HG03571 (cell line): Measurements from ENCODE around the gene RPS16.

ENCODE experiments used
- ATAC-seq: cut with Tn5 transposase; IDR thresholded peaks from one replicate; pipeline ENCODE4 v1.9.1; 2021; ENCODE audit not compliant: unreplicated experiment

Gene RPS16

DNA sequence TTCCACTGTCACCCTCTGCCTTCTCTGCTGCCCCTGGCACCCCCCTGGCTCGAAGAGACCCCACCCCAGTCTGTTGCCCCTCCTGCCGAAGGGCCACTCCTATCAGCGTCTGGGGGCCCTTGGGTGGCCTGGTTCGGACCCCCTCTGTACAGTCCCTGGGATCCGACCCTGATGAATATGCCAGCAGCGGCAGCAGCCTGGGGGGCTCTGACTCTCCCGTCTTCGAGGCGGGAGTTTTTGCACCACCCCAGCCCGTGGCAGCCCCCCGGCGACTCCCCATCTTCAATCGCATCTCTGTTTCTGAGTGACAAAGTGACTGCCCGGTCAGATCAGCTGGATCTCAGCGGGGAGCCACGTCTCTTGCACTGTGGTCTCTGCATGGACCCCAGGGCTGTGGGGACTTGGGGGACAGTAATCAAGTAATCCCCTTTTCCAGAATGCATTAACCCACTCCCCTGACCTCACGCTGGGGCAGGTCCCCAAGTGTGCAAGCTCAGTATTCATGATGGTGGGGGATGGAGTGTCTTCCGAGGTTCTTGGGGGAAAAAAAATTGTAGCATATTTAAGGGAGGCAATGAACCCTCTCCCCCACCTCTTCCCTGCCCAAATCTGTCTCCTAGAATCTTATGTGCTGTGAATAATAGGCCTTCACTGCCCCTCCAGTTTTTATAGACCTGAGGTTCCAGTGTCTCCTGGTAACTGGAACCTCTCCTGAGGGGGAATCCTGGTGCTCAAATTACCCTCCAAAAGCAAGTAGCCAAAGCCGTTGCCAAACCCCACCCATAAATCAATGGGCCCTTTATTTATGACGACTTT lies 27.1 kb downstream of the RPS16 start:
- ATAC-seq: no peak

DNA sequence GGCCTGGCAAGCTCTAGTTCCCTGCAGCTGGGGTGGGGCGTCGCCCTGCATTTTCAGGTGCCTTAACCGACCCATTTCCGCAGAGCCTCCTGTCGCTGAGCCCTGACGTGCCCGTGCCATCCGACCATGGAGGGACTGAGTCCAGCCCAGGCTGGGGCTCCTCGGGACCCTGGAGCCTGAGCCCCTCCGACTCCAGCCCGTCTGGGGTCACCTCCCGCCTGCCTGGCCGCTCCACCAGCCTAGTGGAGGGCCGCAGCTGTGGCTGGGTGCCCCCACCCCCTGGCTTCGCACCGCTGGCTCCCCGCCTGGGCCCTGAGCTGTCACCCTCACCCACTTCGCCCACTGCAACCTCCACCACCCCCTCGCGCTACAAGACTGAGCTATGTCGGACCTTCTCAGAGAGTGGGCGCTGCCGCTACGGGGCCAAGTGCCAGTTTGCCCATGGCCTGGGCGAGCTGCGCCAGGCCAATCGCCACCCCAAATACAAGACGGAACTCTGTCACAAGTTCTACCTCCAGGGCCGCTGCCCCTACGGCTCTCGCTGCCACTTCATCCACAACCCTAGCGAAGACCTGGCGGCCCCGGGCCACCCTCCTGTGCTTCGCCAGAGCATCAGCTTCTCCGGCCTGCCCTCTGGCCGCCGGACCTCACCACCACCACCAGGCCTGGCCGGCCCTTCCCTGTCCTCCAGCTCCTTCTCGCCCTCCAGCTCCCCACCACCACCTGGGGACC lies 27.9 kb downstream of the RPS16 start:
- ATAC-seq: no peak

DNA sequence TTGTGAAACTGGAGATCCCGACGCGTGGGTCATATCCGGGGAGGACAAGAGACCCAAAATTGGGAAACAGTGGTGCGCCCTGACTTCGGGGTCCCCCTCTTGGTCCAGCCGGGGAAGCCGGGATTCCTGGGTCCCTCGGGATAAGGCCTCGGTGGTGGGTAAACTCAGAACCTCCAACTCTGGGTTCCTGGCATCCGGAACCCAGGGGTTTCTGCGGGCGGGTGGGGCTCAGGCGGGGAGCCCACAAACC lies 28.4 kb downstream of the RPS16 start:
- no peak for ATAC-seq

DNA sequence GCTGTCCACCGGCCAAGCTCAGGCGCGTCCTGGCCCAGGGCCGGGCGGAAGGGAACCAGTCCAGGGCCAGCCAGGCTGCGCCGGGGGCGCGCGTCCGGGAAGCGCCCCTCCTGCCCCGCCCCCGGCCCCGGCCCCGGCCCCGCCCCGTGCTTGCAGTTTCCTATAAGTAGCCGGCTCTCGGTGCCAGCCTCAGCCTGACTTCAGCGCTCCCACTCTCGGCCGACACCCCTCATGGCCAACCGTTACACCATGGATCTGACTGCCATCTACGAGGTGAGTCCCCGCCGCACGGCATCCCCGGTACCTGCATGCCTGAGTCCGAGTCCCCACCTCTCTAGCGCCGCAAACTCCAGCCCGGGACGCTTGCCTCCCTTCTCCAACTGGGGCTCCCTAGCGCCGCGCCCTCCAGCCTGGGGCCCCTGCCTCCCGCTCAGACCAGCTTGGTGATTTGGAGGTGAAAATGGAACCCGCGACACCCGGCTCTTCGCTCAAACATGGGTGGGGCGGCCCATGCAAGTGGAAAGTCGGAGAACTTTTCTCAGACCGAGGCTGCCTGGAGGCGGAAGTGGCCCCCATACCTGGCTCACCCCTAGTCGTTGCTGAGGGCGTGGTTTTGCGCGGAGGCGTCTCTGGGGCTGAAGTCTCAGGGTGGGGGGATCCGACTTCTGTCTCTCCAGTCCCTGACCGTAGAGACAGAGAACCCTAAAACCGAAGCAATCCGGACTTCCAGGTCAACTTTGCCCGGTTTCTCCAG lies 28.9 kb downstream of the RPS16 start, which contains the start of gene ZFP36:
Gene ZFP36, plus strand, starts transcription at position 192 of the 754 bp plus-strand sequence. Its CDS starts 58 bp downstream, at position 250.
- ATAC-seq: no peak

GRCh38 chr19:39405958-39406655 lies 29.6 kb downstream of the RPS16 start:
- ATAC-seq: no peak

- no peak for ATAC-seq
Measured at GRCh38 chr19:39405261-39405957, 30.3 kb downstream of the RPS16 start.

DNA sequence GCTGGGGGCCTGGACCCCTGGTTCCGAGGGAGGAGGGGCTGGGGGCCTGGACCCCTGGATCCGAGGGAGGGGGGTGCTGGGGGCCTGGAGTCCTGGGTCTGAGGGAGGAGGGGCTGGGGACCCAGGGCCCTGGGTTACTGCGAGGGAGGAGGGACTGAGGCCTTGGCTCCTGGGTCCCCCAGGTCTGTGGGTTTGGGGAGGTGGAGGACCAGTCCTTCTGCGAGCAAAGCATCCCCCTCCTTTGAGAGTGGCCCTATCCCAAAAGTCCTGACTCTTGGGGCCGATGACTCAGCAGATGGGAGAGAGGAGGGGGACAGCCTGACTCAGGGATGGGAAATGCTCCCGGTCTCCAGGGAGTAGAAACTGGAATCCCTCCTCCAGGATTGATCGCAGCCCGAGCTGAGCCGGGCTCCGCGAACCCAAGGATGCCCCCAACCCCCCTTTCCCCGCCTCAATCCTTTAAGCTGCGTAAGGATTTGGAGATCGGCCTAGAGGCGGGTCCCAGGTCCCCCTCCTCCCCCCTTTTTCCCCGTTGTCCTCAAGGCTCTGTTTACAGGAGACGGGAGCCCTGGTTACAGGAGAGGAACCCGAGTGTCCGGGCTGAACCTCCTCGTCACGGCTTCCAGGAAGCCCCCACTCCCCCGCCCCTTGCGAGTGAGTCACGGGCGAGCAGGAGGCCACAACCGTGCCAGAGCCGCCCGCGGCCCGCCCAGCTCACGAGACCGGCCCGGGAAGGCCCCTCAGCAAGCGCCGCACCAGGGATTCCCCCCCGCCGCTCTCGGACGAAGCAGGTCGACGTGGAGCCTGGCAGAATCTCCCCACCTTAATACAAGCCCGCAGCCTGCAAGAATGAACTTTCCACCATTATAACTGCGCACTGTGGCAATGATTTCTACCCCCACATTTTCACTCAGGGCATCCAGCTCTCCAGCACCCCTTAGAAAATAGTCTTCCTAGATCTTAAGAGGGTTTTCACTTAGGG lies 32.1 kb downstream of the RPS16 start:
- ATAC-seq: no peak

GRCh38 chr19:39402346-39403300 lies 33.1 kb downstream of the RPS16 start:
- ATAC-seq: peak; percentile 21

DNA sequence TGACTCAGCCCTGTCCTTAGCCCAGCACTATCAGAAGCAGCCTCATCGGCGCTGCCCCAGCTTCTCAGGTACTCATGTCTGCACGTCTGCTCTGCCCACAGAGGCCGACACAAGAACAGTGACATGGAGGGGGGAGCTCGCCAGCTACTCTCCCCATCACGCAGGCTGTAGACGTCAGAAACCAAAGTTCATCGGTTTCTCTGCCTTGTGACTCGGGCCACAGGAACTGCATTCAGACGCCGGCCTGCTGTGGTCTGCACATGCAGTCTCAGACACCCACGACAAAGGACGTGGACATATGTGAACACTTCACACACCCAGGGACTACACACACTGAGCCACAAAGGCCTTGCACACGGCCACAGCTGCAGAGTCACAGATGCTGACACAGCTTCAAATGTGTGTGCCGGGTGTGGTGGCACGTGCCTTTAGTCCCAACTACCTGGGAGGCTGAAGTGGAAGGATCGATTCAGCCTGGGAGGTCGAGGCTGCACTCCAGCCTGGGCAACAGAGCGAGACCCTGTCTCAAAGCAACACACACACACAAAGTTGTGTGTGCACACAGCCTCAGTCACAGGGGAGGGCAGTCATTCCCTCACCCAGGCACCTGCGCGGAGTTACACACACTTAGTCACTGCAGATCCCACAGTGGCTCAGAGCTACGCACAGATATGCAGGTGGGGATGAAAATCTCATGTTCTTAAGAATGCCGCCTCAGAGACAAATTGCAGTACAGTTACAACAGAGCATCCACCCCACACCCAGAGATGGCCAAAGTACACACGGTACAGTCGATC lies 34.0 kb downstream of the RPS16 start:
- no peak for ATAC-seq

DNA sequence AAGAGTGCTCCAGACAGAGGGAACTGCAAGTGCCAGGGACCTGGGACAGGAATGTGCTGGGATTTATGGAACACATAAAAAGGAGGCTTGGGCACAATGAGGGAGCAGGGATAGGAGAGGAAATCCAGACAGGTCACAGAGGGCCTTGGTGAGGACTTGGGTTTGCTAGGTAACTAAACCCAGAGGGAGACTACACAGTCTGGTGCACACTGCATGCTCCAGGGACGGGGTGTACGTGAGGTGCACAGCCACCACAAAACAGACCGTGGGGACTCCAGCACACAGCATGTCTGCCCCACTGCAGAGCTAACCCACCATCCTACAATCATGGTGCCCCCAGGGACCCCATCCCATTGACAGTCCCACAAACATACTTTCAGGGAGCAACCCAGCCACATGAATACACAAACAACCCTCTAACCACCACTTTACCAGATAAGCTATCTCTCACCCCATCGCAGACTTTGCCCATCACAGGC lies 34.6 kb downstream of the RPS16 start:
- no peak for ATAC-seq

GRCh38 chr19:39400061-39400460 lies 35.7 kb downstream of the RPS16 start:
- no peak for ATAC-seq

DNA sequence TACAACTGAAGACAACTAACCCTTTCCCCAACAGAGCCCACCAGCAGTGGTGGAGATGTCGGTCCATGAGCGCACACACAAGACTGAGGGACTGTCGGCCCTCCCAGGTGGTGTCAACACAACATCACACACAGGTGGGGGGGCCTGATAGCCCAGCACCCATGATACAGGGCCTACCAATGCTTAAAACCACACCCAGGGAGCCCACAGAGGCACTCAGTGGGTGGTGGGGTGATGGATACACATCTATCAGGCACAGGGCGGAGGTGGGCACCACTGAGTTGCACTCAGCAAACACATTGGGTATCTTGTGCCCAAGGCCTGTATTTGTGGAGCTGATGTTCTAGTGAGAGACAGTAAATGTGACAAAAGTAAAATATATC lies 36.1 kb downstream of the RPS16 start:
- ATAC-seq: no peak

- no peak for ATAC-seq
Measured at GRCh38 chr19:39398297-39398864, 37.4 kb downstream of the RPS16 start.

DNA sequence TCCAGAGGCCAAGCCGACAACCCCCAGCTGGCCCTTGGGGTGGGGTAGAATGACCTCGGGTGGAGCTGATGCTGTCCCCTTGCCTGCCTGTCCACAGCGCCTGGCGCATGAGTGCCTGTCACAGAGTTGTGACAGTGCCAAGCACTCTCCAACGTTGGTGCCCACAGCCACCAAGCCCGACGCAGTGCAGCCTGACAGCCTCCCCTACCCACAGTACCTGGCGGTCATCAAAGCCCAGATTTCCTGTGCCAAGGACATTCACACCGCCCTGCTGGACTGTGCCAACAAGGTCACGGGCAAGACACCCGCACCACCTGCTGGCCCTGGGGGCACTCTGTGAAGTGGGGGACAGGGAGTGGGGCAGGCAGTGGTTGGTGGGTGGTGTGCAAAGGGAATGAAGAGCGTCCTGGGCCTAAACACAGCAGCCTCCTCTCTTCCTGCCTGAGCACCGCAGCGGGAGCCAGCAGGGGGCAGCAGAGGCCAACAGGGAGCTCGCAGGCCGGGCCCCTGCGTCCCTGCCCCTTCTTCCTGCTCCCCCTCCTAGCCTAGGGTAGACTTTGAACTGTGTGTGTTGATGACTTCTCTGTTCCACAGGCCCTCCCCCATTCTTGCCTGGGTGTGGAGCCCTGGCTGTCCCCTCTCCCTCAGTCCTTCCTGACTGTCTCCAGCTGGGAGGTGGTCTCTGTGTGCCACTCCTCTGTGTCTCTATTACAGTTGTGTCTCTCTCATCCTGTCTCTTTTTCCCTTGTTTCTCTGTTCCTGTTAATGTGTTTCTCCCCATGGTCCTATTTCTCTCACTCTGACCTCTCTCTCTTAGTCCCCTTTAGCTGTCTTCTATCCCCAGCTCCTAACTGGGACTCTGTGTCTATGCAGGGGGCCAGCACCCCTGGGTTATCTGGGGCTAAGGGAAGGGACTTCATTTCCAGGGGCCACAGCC lies 38.1 kb downstream of the RPS16 start:
- no peak for ATAC-seq

DNA sequence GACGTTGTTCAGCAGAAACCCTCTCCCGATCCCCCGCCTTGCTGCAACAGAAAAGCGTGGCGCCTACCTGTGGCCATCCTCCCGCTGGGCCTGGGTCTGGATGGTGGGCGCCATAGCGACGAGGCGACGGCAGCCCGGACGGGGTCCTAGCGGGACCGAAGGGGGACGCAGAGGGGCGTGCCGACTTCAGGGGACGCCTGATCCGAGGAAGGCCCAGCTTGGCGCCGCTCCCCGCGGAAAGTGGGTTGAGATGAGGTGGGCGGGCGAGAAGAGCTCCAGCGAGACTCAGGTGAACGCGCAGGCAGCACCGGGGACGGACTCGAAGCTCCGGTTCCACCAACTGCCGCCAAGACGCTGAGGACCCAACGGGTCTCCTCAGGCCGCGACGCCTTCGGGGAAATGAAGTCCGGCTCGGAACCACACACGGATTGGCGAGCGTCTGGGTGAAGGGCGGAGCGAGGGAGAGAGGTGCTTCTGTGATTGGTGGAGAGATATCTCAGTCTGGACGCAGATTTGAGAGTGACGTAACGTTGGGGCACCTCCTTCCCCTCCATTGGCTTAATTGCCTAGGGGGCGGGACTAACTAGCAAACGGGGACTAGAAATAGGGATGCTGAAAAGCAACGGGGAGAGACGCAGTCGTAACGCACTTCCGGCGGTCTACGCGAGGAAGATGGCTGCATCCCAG lies 44.9 kb downstream of the RPS16 start, which contains the start of the genes MED29 and PAF1:
Gene MED29, plus strand, starts transcription at position 628 of the 687 bp plus-strand sequence. Its CDS starts 45 bp downstream, at position 673.
Gene PAF1, minus strand, starts transcription at position 356 of the 687 bp plus-strand sequence. Its CDS starts 242 bp downstream, at position 114.
- peak; percentile 81 for ATAC-seq
